Mucosa of descending colon (tissue), 3 donors: ENCODE results near the gene ADARB1. TPM values are rescaled to one million over a fixed set of nuclear protein-coding genes. Genes with fewer than 3 reads are reported as not detected.

Source experiments
- ATAC-seq: fragments of 200-7000 bp; cut with Tn5 transposase; one replicate; pipeline ENCODE4 v1.9.1; 2020; ENCODE audit warnings: mild to moderate bottlenecking, moderate library complexity
- DNase-seq, 3 donors: peaks; one replicate each; pipeline ENCODE4 v3.0.0-alpha.2; 2020
- H3K36me3 ChIP-seq: fragments of 200-600 bp; one replicate; pipeline ENCODE4 v1.8.0; 2021; ENCODE audit warnings: low read depth, mild to moderate bottlenecking
- H3K4me1 ChIP-seq: fragments of 200-600 bp; one replicate; pipeline ENCODE4 v1.8.0; 2021; ENCODE audit warnings: low read depth, mild to moderate bottlenecking
- H3K4me3 ChIP-seq: fragments of 200-600 bp; one replicate; pipeline ENCODE4 v1.8.0; 2021; ENCODE audit warnings: mild to moderate bottlenecking
- H3K9me3 ChIP-seq: fragments of 200-600 bp; one replicate; pipeline ENCODE4 v1.8.0; 2021; ENCODE audit warnings: mild to moderate bottlenecking
- CTCF ChIP-seq: fragments of 200-600 bp; IDR thresholded peaks from one replicate; pipeline ENCODE4 v1.8.0; 2022; ENCODE audit warnings: antibody characterized with exemption, mild to moderate bottlenecking
- intact Hi-C, 2 donors: fragments of 100-400 bp; cut with DNase I in 1 of 2; cut with micrococcal nuclease in 1 of 2; formaldehyde crosslinking; loops; one replicate each; pipeline versions ENCODE4 v1.11.0 to v1.11.1; 2022; cut with DNase I, micrococcal nuclease
- total RNA-seq, 3 donors: library from RNA; stranded (reverse); fragmentation: NEBNext Ultra II Directional in 2 of 3; extraction: Animal tissue kit (Norgen Biotek cat#: 25700) in 2 of 3; gene quantifications; one replicate each; pipeline versions ENCODE4 v1.2.1 to v1.2.4, GENCODE V29; 2021 to 2023
- donor health status: DM: no; HTN: no; CAD: no; lungs with moderate emphysema.
- donor health status: DM: no; HTN: no; CAD: no.
- donor health status: DM: no; HTN: yes; CAD: no.

The ADARB1 gene
- total RNA-seq, 3 donors from 2014 or later, result 5.4 to 91.2 (median 8.8) TPM

- ATAC-seq (peak; percentile 14), DNase-seq (no peak)
- H3K36me3 ChIP-seq, result no peaks in the 10 kb centered on the region
- intact Hi-C loops, result no loop called here
- H3K4me3 ChIP-seq, result no peak overlapping the region
- H3K4me1 ChIP-seq, result no peaks in the 10 kb centered on the region
- no peaks in the 10 kb centered on the region for H3K9me3 ChIP-seq
- no peak for TF ChIP-seq CTCF
These were observed 12.8 kb downstream of the ADARB1 start for GRCh38 chr21:45087022-45087823.

- ATAC-seq, result no peak
- H3K36me3 ChIP-seq, result no peaks in the 10 kb centered on the region
- DNase-seq, result no peak
- H3K4me1 ChIP-seq, result no peaks in the 10 kb centered on the region
- TF ChIP-seq CTCF, result no peak
- H3K4me3 ChIP-seq, result no peak overlapping the region
- H3K9me3 ChIP-seq, result no peaks in the 10 kb centered on the region
- intact Hi-C loops, result no loop called here
These were observed 13.7 kb downstream of the ADARB1 start for GRCh38 chr21:45088116-45088515.

GRCh38 chr21:45088729-45089128, 14.3 kb downstream of the ADARB1 start:
- Histone ChIP-seq H3K36me3 (no peaks in the 10 kb centered on the region), H3K9me3 (no peaks in the 10 kb centered on the region), H3K4me3 (no peak overlapping the region), H3K4me1 (no peaks in the 10 kb centered on the region)
- ATAC-seq (no peak), DNase-seq (no peak)
- no peak for TF ChIP-seq CTCF
- intact Hi-C loops, result no loop called here

GRCh38 chr21:45089964-45090363, 15.6 kb downstream of the ADARB1 start:
- H3K36me3 ChIP-seq, result no peaks in the 10 kb centered on the region
- H3K4me1 ChIP-seq, result no peaks in the 10 kb centered on the region
- DNase-seq (no peak), ATAC-seq (no peak)
- no peak overlapping the region for H3K4me3 ChIP-seq
- no peak for TF ChIP-seq CTCF
- intact Hi-C loops, result no loop called here
- no peaks in the 10 kb centered on the region for H3K9me3 ChIP-seq

- H3K36me3 ChIP-seq, result no peaks in the 10 kb centered on the region
- no peak for ATAC-seq
- H3K4me3 ChIP-seq, result no peak overlapping the region
- no peaks in the 10 kb centered on the region for H3K4me1 ChIP-seq
- no peak for TF ChIP-seq CTCF
- no peaks in the 10 kb centered on the region for H3K9me3 ChIP-seq
- intact Hi-C loops, result no loop called here
- DNase-seq, result no peak
These were observed 16.6 kb downstream of the ADARB1 start for GRCh38 chr21:45090966-45091365.
